ENCODE results near the gene SLC9A3.

DNA sequence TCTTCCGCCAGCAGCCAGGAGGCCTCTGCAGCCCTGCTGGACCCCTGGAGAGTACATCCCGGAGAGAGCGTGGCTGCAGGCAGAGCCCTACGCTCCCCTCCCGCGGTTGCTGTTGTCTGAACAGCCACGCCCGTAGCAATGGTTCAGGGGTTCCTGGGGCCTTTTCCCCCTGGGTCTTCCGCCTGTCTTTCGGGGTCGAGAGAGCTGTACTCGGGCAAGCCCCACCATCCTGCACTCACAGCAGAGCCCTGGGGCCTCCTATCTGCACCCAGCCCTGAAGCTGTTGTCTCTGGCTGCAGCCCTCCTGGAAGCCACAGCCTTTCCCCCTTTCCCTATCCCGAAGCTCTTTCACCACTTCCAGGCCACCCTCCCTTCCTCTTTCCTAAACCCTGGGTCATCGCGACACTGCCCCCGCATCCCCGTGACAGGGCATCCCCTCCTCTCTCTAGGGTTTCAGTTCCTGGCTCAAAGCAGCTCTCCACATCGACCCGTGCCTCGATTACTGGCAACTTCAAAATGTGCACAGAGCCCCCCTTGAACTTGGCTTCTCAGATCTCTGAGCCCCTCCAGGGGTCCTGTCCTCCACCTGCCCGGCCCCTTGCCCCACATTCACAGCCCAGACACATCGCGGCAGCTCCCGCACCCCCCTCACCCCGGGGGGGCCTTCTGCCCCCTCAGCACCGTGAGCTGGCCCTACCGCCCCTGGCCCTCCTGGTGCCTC, 44.0 kb upstream of the SLC9A3 start:
- TF ChIP-seq CTCF (IDR thresholded peaks at IDR 0.05) (no peak), POLR2AphosphoS5 (IDR thresholded peaks at IDR 0.05) (no peak), EP300 (IDR thresholded peaks at IDR 0.05; ENCODE audit: low read depth) (no peak)

All from transverse colon (tissue), 4 donors.